Small intestine (tissue), 7 donors: ENCODE data around the gene PEX10. TPM values are rescaled to one million over a fixed set of nuclear protein-coding genes. Genes with fewer than 3 reads are reported as not detected.

Experiments
- DNase-seq, 2 donors: peaks; one replicate each; pipeline versions ENCODE4 v3.0.0 to v3.0.0-alpha.2; 2013
- FAIRE-seq: peaks from 2 replicates; lab custom pipeline; 2012; peaks lifted over from hg19 to GRCh38; lab: Jason Lieb, UNC
- H3K27ac ChIP-seq, 3 donors: one replicate each; pipeline ENCODE4 v1.5.1; 2013; ENCODE audit warnings: low read length in 2 of 3, mild to moderate bottlenecking in 2 of 3, control low read depth in 1 of 3, inconsistent platforms in 1 of 3, low read depth in 1 of 3, moderate library complexity in 1 of 3
- H3K27me3 ChIP-seq, 3 donors: one replicate each; pipeline ENCODE4 v1.6.1; 2013; ENCODE audit warnings: low read length in 3 of 3, inconsistent platforms in 1 of 3; ENCODE audit not compliant: control insufficient read depth in 3 of 3, insufficient read depth in 3 of 3
- H3K36me3 ChIP-seq, 3 donors: one replicate each; pipeline ENCODE4 v1.6.1; 2013; ENCODE audit warnings: low read length in 3 of 3, inconsistent platforms in 1 of 3, low read depth in 1 of 3, mild to moderate bottlenecking in 1 of 3, moderate library complexity in 1 of 3; ENCODE audit not compliant: control insufficient read depth in 3 of 3, insufficient read depth in 2 of 3
- H3K4me1 ChIP-seq, 3 donors: one replicate each; pipeline ENCODE4 v1.6.1; 2013; ENCODE audit warnings: low read length in 2 of 3, inconsistent platforms in 1 of 3, low read depth in 1 of 3, mild to moderate bottlenecking in 1 of 3, moderate library complexity in 1 of 3; ENCODE audit not compliant: control insufficient read depth in 3 of 3, insufficient read depth in 2 of 3
- H3K4me3 ChIP-seq, 3 donors: one replicate each; pipeline ENCODE4 v1.5.1; 2013; ENCODE audit warnings: low read length in 3 of 3, control low read depth in 1 of 3, inconsistent platforms in 1 of 3, low read depth in 1 of 3, mild to moderate bottlenecking in 1 of 3, moderate library complexity in 1 of 3
- H3K9me3 ChIP-seq, 2 donors: one replicate each; pipeline ENCODE4 v1.6.1; 2013; ENCODE audit warnings: low read depth in 1 of 2, low read length in 1 of 2; ENCODE audit not compliant: control insufficient read depth in 2 of 2, insufficient read depth in 1 of 2
- WGBS, 3 donors: extraction: QIAGEN DNeasy Blood & Tissue Kit; methylation state at CpG; one replicate each; pipeline ENCODE4 v1.1.7; 2013; 5-methylcytosine and 5-hydroxymethylcytosine counted together
- polyA plus RNA-seq, 4 donors: library from polyadenylated mRNA; stranded (reverse) in 3 of 4; unstranded in 1 of 4; fragments of 200-250 nt in 3 of 4; fragments of 120-200 nt in 1 of 4; gene quantifications; one replicate each; pipeline versions ENCODE4 v1.2.1 to v1.2.3, GENCODE V29; 2013
- donor health status: healthy with polysubstance abuse.
- donor health status: control.
- donor health status: control.
- donor health status: Bipolar disorder and iron deficiency.
- donor health status: healthy.

PEX10 gene
- polyA plus RNA-seq, 4 donors = 11.9 to 22.4 (median 16.9) TPM

DNA sequence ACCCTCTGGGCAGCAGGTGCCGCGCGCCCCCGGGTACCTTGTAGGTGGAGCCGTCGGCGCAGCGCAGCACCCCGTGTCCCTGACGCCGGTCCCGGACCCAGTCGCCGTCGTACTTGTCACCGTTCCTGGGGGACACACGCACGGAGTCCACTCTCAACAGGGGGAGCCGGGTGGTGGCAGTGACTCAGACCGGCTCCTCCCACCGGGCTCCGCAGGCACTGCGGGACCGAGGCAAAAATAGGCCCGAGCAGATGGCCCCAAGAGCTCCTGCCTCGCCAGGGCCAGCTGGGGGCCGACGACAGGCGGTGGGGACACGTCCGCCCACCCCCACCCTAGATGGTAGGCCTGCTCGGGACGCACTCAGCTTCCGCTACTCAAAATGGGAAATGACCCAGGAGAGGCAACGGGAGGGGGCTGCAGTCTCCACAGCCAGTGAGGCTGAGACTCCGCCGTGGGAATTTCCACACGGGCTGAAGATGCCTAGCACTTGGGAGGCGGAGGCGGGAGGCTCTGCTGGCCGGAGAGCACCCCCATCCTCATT, 27.4 kb downstream of the PEX10 start:
- no peaks in the 10 kb centered on the region for H3K27me3 ChIP-seq

DNA sequence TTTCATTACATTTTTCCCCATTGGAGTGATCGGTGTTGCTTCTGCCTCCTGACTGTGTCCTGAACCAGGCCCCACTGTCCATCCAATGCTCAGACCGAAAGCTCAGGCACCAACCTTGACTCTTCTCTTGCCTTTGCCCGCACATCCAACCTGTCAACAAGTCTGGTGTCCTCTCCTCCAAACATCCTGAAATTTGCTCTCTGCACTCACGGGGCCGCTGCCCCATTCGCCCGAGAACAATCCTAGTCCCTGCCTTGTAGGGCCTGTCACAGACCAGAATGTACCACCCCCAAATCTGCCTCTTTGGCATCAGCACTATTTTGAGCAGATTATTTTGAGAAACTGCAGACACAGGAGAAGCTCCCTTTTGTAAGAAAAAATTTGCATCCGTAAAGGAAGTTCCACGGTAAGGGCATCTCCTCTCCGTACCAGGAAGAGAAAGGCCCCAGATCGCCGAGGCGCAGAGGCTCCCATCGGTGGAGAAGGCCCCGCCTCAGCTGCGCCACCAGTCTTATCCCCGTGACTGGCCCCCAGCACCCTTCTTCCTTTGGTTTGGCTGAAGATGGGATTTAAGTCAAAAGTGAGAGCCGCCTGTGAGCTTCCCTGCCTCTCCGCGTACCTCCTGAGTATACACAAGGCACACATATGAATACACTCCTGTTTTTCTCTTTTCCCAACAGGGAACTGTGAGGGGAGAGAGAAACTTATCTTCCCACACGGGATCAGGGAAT, 28.1 kb downstream of the PEX10 start:
- H3K27ac ChIP-seq = no peak overlapping the region
- FAIRE-seq = no peak
- peaks cover 0 to 44% (median 0%) of the 10 kb centered on the region in 3 donors for H3K36me3 ChIP-seq
- H3K27me3 ChIP-seq = no peaks in the 10 kb centered on the region
- peaks cover 0 to 9% (median 0%) of the 10 kb centered on the region in 3 donors for H3K4me1 ChIP-seq
- 92 to 94% (median 93%) methylated on average over 21 of the region's 21 CpGs for WGBS, 3 donors
- H3K9me3 ChIP-seq = no peaks in the 10 kb centered on the region
- DNase-seq = no peak
- no peak overlapping the region for H3K4me3 ChIP-seq

More for the DNA sequence above, 27.4 kb downstream of the PEX10 start:
- Histone ChIP-seq H3K9me3 (no peaks in the 10 kb centered on the region), H3K4me1 (peaks cover 0 to 9% (median 0%) of the 10 kb centered on the region in 3 donors), H3K36me3 (peaks cover 0 to 46% (median 0%) of the 10 kb centered on the region in 3 donors), H3K4me3 (no peak overlapping the region), H3K27ac (no peak overlapping the region)
- no peak for DNase-seq
- no peak for FAIRE-seq
- WGBS, 3 donors = 81 to 88% (median 87%) methylated on average over 36 to 41 of the region's 41 CpGs

DNA sequence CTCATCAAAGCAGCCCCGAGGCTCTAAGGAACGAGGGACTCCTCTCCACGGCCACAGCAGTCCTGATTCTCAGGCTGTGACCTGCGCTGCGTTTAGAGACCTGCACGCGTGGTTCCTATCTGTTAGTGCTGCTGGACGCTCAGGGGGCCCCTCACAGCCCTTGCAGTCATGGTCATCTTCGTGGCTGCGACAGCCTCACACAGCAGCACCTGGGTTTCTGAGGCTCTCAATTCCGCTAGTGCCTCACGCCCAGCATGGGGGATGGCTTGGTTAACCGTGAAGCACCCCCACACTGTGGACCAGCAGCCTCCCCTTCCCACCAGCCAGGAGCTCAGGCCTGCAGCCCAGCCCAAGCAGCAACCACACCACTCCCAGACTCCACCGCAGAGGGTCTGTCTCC, 28.8 kb downstream of the PEX10 start:
- Histone ChIP-seq H3K4me3 (no peak overlapping the region), H3K9me3 (no peaks in the 10 kb centered on the region), H3K27me3 (no peaks in the 10 kb centered on the region), H3K27ac (no peak overlapping the region), H3K4me1 (peaks cover 0 to 9% (median 0%) of the 10 kb centered on the region in 3 donors), H3K36me3 (peaks cover 0 to 46% (median 0%) of the 10 kb centered on the region in 3 donors)
- DNase-seq (no peak), FAIRE-seq (no peak)
- WGBS, 3 donors = 86 to 90% (median 89%) methylated on average over 14 of the region's 14 CpGs

DNA sequence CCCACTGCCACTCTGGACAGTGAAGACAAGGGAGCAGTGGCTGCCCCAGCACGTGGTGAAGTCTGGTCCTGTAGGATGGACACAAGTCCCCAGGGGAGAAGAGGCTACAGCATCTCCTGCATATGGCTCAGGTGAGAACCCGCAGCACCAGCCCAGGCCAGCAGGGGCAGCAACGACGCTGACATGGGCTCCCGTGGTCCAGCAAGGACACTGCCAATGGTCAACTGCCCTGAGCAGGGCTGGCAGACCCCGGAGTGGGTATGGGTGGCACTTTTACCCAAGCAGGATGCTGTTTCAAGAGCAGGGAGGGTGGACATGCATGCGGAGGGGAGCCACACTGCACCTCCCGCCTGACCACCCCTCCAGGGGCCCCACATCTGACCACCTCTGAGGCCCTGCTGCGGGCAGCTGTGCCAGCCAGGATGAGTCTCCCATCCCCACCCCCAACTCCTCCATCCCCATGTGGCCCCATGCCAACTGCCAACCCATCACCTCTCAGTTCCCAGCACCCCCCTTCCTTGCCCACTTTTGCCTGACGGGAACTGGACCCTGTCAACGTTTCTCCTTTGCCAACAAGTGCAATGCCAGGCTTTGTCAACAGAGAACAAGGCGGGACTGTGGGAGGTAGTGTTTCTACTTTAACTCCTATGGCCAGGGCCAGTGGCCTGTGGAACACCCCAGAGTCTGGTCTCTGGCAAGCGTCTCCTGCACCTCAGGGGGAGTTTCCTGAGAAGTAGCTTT, 29.6 kb downstream of the PEX10 start:
- Histone ChIP-seq H3K27me3 (no peaks in the 10 kb centered on the region), H3K36me3 (peaks cover 0 to 39% (median 0%) of the 10 kb centered on the region in 3 donors), H3K4me1 (peaks cover 0 to 14% (median 0%) of the 10 kb centered on the region in 3 donors), H3K27ac (no peak overlapping the region), H3K9me3 (no peaks in the 10 kb centered on the region), H3K4me3 (no peak overlapping the region)
- peak in 1 of 2 donors; percentile 53 for DNase-seq
- WGBS, 3 donors = 41 to 62% (median 51%) methylated on average over 11 to 13 of the region's 13 CpGs
- no peak for FAIRE-seq

DNA sequence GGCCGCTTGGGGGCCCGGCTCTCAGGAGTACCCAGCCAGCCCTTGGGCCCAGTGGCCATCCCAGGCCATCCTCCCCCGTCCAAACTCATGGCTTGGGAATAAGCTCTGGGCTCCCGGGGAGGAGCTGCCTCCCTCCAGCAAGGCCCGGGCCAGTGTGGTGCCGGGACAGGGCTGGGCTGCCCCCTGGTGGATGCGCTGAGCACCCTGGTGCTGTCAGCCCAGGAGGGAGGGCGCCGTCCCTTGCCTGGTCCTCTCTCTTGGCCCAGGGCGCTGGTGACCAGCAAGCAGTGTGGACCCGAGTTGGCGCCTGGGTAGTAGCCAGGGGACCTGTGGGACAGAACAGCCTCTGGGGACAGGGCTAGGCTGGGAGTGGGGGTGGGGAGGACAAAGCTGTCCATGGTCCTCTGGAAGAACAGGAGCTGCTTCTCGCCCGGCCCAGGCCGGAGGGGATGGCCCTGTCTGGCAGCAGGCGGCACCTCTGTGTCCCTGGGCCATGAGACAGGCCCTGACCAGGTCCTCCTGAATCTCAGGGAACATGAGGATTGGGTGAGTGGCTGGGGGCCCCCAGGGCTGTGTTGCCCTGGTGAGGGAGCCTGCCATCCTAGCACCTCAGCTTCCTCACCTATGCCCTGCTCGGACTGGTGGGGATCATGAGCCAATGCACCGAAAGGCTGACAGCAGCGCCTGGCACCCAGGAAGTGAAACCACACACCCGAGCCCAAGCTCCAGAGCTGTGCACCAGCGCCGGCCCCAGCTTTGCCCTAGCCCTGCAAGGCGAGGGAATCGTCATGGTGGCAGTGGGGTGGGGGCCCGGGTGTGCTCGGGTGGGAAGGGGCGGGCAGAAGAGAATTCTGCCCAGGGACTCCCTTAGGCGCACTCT, 30.4 kb downstream of the PEX10 start:
- Histone ChIP-seq H3K4me3 (no peak overlapping the region), H3K9me3 (no peaks in the 10 kb centered on the region), H3K4me1 (peaks cover 0 to 15% (median 0%) of the 10 kb centered on the region in 3 donors), H3K36me3 (peaks cover 0 to 31% (median 0%) of the 10 kb centered on the region in 3 donors), H3K27me3 (no peaks in the 10 kb centered on the region), H3K27ac (no peak overlapping the region)
- DNase-seq = peak; percentile 66 to 83
- FAIRE-seq = no peak
- WGBS, 3 donors = 40 to 48% (median 40%) methylated on average over 26 to 28 of the region's 28 CpGs

DNA sequence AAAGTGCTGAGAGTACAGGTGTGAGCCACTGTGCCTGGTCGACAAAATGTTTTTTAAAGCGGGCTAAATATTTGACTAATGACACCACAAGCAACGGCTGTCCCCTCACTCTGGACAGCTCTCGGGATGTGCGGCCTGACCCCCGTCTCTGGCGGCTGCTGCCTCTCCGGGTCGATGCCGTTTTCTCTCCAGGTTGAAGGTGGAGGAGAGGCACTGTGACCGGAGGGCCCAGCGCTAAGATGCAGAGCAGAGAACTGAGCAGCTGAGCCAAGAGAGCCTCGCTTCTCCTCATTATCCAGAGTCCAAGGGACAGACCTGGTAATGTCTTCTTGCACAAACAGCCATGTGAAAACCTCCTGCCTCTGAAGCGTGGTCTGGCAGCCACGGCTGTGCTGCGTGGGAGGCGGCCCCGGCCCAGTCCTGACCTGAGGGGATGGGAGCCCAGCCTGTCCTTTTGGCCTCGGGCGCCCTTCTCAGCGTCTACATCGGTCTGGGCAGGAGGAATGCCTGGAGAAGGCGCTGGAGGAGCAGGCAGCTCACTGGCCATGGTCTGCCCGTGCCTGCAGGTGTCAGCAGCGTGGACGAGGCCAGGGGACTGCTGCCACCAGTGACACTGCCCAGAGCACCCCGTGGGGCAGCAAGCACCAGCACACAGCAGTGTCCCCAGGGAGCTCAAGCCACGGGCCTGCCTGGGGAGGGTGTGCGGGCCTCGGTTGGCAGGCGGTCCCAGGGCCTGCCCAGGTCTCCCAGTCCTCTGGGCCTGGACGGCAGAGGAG, 31.4 kb downstream of the PEX10 start:
- DNase-seq (no peak), FAIRE-seq (no peak)
- Histone ChIP-seq H3K4me1 (peaks cover 0 to 15% (median 0%) of the 10 kb centered on the region in 3 donors), H3K27me3 (no peaks in the 10 kb centered on the region), H3K27ac (no peak overlapping the region), H3K4me3 (no peak overlapping the region), H3K9me3 (no peaks in the 10 kb centered on the region), H3K36me3 (peaks cover 0 to 27% (median 0%) of the 10 kb centered on the region in 3 donors)
- 84 to 89% (median 89%) methylated on average over 32 of the region's 32 CpGs for WGBS, 3 donors

DNA sequence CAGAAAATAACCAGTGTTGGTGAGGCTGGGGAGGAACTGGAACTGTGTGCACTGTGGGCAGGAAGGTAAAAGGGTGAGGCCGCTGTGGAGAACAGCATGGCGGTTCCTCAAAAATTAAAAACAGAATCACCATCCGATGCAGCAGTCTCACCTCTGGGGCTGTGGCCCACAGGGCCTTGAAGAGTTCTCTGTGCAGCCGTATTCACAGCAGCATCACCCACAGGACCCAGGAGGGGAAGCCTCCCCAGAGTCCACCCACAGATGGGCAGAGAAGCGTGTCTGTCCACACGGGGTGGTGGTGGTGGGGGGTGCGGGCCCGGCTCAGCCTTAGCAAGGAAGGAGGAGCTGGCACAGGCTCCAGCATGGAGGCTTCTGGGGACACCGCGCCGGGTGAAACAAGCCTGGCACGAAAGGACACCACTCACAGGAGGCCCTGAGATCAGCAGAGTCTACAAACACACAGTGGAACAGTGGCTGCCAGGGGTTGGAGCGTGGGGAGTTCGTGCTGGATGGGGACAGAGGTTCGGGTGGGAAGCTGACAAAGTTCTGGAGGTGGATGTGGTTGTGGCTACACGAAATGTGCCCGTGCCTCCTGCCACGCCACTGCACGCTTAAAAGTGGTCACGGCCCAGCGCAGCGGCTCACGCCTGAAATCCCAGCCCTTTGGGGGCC, 32.5 kb downstream of the PEX10 start:
- peaks cover 0 to 15% (median 0%) of the 10 kb centered on the region in 3 donors for H3K4me1 ChIP-seq
- no peak overlapping the region for H3K4me3 ChIP-seq
- H3K9me3 ChIP-seq = no peaks in the 10 kb centered on the region
- no peak overlapping the region for H3K27ac ChIP-seq
- 86 to 92% (median 87%) methylated on average over 23 of the region's 23 CpGs for whole genome bisulfite sequencing, 3 donors
- no peak for FAIRE-seq
- H3K36me3 ChIP-seq = peaks cover 0 to 23% (median 0%) of the 10 kb centered on the region in 3 donors
- no peak for DNase-seq
- no peaks in the 10 kb centered on the region for H3K27me3 ChIP-seq
